Activated CD4-positive, CD25-positive, alpha-beta regulatory T cell (primary cell): ENCODE data around the gene CD82.
A peak's percentile ranks its signal among the peaks of the same experiment; 100 is the strongest.

ENCODE experiments used
- DNase-seq, 4 experiments: peaks; one replicate each; lab custom pipeline; 2025; lab: John Stamatoyannopoulos, UW

CD82 gene

GRCh38 chr11:44561964-44562734 lies 3.3 kb upstream of the CD82 start:
- DNase-seq = no peak

- DNase-seq = no peak
These were observed 2.5 kb upstream of the CD82 start for GRCh38 chr11:44562845-44563460.

DNA sequence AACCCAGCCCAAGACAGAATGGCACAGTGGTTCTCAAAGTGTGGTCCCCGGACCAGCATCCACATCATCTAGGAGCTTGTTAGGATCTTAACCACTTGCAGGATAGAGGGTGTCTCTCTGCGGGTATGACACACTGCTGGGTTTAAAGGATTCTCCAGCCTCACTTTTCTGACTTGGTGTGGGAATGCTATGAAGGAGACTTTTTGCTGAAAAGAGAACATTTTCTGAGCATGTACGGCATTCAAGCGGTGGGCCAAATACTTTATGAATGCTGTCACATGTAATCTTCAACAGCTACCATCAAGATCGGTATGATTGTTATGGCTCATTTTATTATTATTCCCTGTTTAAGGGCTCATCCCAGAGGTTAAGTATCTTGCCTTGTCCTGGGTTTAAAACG lies 1.8 kb upstream of the CD82 start:
- DNase-seq = no peak

DNA sequence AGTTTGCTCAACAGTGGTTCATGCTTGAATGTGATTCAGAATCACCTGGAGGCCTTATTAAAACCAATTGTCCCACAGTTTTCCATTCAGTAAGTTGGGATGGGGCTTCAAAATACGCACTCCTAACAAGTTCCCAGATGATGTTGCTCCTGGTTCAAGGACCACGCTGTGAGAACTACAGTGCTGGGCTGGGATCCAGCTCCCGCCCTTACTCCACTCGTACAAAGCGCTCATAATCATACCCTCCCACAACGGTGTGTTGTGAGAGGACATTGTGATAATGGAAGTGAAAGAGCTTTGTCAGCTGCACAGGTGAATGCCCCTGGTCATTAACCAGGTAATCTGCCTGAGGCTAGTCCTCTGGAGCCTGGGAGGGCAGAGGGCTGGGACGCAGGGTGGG lies 1.3 kb upstream of the CD82 start:
- no peak for DNase-seq

GRCh38 chr11:44564670-44565210 lies 723 bp upstream of the CD82 start:
- DNase-seq = peak in 1 of 4 experiments; percentile 7

- DNase-seq = no peak
These were observed 788 bp downstream of the CD82 start for GRCh38 chr11:44565953-44566949.

GRCh38 chr11:44566952-44567875 lies 1.8 kb downstream of the CD82 start:
- peak in 1 of 4 experiments; percentile 9 for DNase-seq

DNA sequence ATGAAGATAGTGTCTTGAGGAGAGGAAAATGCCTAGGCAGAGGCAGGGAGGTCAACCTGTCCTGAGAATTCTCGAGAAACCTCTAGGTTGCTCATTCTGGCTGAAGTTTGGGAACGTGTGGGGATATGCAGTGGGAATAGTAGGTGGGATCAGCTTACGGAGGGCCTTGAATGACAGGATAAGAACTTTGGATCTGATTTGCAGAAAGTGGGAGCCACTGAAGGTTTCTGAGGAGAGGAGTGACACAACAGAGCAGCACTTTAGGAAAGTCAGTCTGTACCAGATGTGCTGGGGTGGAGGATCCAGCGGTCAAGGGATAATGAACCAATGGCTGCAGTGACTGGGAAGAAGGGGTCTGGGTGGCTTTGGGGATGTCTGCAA lies 2.4 kb downstream of the CD82 start:
- no peak for DNase-seq

DNA sequence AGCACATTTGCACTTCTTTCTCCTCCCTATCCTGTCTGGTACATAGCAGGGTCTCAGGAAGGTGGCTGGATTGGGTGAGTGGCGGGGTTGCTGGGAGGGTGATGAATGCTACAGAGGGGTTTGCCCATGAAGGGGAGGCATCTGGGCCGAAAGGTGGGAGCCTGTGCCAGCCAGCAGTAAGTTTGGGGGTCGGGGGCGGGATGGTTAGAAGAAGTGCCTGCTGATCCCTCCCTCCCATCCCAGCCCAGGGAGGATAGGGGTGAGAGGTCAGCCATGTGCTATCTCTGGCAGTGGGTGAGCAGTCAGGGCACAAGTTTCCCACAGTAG lies 2.8 kb downstream of the CD82 start:
- no peak for DNase-seq

- DNase-seq = peak; percentile 63 to 75 (median 70)
These were observed 3.4 kb downstream of the CD82 start for GRCh38 chr11:44568658-44569473.

- no peak for DNase-seq
These were observed 5.1 kb downstream of the CD82 start for GRCh38 chr11:44570411-44571155.

GRCh38 chr11:44571871-44572270 lies 6.4 kb downstream of the CD82 start:
- DNase-seq = no peak

- no peak for DNase-seq
These were observed 7.0 kb downstream of the CD82 start for GRCh38 chr11:44572436-44572835.

- DNase-seq = no peak
These were observed 7.4 kb downstream of the CD82 start for GRCh38 chr11:44572884-44573283.

DNA sequence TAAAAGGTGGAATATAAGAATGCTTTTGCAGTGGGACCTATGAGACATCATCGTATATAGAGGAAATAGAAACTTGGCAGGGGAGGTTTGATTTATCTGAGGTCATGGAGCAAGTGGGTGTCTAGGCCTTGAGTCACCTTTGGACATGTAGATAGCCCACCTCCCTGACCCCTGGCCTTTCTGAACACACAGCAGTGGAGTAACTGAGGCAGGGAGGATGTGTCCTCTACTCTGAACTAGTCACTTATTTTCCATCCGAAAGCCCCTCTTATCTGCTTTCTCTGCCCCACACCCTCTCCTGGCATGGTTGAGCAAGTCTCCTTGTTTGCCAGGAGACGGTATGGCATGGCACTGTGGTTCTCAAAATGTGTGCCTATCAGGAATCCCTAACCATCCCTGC lies 7.9 kb downstream of the CD82 start:
- no peak for DNase-seq

GRCh38 chr11:44574610-44575287 lies 9.3 kb downstream of the CD82 start:
- DNase-seq = no peak

GRCh38 chr11:44575288-44575672 lies 9.8 kb downstream of the CD82 start:
- DNase-seq = no peak

GRCh38 chr11:44575962-44576361 lies 10.5 kb downstream of the CD82 start:
- no peak for DNase-seq

DNA sequence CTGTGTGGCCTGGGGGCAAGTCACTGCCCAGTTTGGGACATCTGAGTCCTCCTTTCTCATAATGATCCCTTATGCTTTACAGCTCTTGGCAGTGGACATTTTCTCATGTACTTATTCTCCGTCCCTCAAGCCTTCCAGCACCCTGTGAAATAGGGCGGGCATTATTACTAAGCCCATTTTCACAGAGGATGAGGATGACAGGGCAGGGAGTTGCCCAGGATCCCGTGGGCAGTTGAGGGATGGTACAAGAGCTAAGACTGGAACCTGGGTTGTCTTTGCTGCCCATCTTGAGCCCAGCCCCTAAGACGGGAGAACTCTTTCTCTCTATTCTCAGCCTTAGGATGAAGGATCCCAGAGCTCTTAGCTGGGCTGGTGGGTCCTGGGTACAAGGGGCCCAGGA lies 11.2 kb downstream of the CD82 start:
- no peak for DNase-seq
